Activated effector memory CD4-positive, alpha-beta T cell treated with Interleukin-2 at 50 U/mL for 16 hours (primary cell): ENCODE data around the gene USP17L28.
"Not testable (repeated sequence)": the region's sequence is repeated elsewhere in the genome, so short reads cannot be mapped to it uniquely, and the experiment has no call there.

Source experiments
- DNase-seq: peaks from one replicate; pipeline ENCODE4 v3.0.0-alpha.2; 2020

The USP17L28 gene

GRCh38 chr4:9348593-9348992 is at the start of gene USP17L28:
Gene USP17L28, plus strand, starts transcription at chr4:9348893. Its CDS starts 0 bp downstream, at chr4:9348893.
- not testable (repeated sequence) for DNase-seq

GRCh38 chr4:9324191-9324590 is 24.5 kb upstream of the USP17L28 start:
- DNase-seq = not testable (repeated sequence)

- not testable (repeated sequence) for DNase-seq
Measured at GRCh38 chr4:9324865-9325264, 23.8 kb upstream of the USP17L28 start, which contains the start of gene USP17L24. Gene USP17L24, plus strand, starts transcription at chr4:9325165. Its CDS starts 0 bp downstream, at chr4:9325165.

- DNase-seq = not testable (repeated sequence)
Measured at GRCh38 chr4:9329611-9330010, 19.1 kb upstream of the USP17L28 start, which contains the start of gene USP17L25. Gene USP17L25, plus strand, starts transcription at chr4:9329911. Its CDS starts 0 bp downstream, at chr4:9329911.

GRCh38 chr4:9334358-9334757 is 14.3 kb upstream of the USP17L28 start, which contains the start of gene USP17L26:
Gene USP17L26, plus strand, starts transcription at chr4:9334658. Its CDS starts 0 bp downstream, at chr4:9334658.
- DNase-seq = not testable (repeated sequence)

- not testable (repeated sequence) for DNase-seq
Measured at GRCh38 chr4:9339103-9339502, 9.6 kb upstream of the USP17L28 start, which contains the start of gene USP17L5. Gene USP17L5, plus strand, starts transcription at chr4:9339403. Its CDS starts 0 bp downstream, at chr4:9339403.

GRCh38 chr4:9343848-9344247 is 4.8 kb upstream of the USP17L28 start, which contains the start of gene USP17L27:
Gene USP17L27, plus strand, starts transcription at chr4:9344148. Its CDS starts 0 bp downstream, at chr4:9344148.
- DNase-seq = not testable (repeated sequence)

- DNase-seq = not testable (repeated sequence)
Measured at GRCh38 chr4:9350866-9351265, 2.2 kb downstream of the USP17L28 start.

- not testable (repeated sequence) for DNase-seq
Measured at GRCh38 chr4:9353338-9353737, 4.6 kb downstream of the USP17L28 start, which contains the start of gene USP17L29. Gene USP17L29, plus strand, starts transcription at chr4:9353638. Its CDS starts 0 bp downstream, at chr4:9353638.

GRCh38 chr4:9362829-9363228 is 14.1 kb downstream of the USP17L28 start, which contains the start of gene USP17L30:
Gene USP17L30, plus strand, starts transcription at chr4:9363129. Its CDS starts 0 bp downstream, at chr4:9363129.
- not testable (repeated sequence) for DNase-seq

GRCh38 chr4:9379881-9380280 is 31.2 kb downstream of the USP17L28 start:
- not testable (repeated sequence) for DNase-seq

- DNase-seq = peak; percentile 49
Measured at GRCh38 chr4:9381012-9381534, 32.4 kb downstream of the USP17L28 start.

GRCh38 chr4:9384126-9384525 is 35.4 kb downstream of the USP17L28 start:
- DNase-seq = no peak

GRCh38 chr4:9389001-9389400 is 40.3 kb downstream of the USP17L28 start:
- not testable (repeated sequence) for DNase-seq
